ENCODE data around the gene CFAP65.

DNA sequence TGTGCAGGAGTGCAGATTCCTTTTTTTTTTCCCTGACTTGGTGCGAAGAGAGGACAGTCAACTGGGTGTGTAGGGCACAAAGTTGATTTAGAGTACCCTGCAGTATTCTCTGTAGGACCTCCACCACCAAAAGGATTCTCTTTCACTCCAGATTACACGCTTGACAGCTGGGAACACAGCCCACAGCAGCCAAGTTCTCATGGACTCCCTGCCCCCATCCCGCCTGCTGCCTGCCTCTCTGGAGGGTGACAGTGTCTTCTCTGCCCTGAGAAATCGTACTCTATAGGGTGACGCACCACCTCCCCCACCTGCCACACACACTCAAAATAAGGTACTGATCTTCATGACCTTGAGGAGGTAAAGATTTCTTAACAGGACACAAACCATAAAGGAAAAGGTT is 46.0 kb upstream of the CFAP65 start:
- TF ChIP-seq, protein P1, sequence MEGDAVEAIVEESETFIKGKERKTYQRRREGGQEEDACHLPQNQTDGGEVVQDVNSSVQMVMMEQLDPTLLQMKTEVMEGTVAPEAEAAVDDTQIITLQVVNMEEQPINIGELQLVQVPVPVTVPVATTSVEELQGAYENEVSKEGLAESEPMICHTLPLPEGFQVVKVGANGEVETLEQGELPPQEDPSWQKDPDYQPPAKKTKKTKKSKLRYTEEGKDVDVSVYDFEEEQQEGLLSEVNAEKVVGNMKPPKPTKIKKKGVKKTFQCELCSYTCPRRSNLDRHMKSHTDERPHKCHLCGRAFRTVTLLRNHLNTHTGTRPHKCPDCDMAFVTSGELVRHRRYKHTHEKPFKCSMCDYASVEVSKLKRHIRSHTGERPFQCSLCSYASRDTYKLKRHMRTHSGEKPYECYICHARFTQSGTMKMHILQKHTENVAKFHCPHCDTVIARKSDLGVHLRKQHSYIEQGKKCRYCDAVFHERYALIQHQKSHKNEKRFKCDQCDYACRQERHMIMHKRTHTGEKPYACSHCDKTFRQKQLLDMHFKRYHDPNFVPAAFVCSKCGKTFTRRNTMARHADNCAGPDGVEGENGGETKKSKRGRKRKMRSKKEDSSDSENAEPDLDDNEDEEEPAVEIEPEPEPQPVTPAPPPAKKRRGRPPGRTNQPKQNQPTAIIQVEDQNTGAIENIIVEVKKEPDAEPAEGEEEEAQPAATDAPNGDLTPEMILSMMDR (IDR thresholded peaks at IDR 0.05), result no peak
- no peak for TF ChIP-seq POLR2A (IDR thresholded peaks at IDR 0.05)
